Vagina (tissue), 2 donors: ENCODE data around the gene BTBD8. TPM values are rescaled to one million over a fixed set of nuclear protein-coding genes. Genes with fewer than 3 reads are reported as not detected.
A peak's percentile ranks its signal among the peaks of the same experiment; 100 is the strongest.

ENCODE experiments used
- DNase-seq, 2 donors: peaks; one replicate each; pipeline ENCODE4 v3.0.0-alpha.2; 2017; ENCODE audit errors: extremely low spot score in 2 of 2
- H3K27ac ChIP-seq: fragments of 200-600 bp; sonication (generic); one replicate; pipeline ENCODE4 v1.5.1; 2019
- H3K27me3 ChIP-seq: fragments of 200-600 bp; sonication (generic); one replicate; pipeline ENCODE4 v1.5.1; 2019
- H3K36me3 ChIP-seq, 2 donors: fragments of 200-600 bp; sonication (generic); one replicate each; pipeline ENCODE4 v1.5.1; 2017 to 2019
- H3K4me1 ChIP-seq: fragments of 200-600 bp; sonication (generic); one replicate; pipeline ENCODE4 v1.5.1; 2019
- H3K4me3 ChIP-seq, 2 donors: fragments of 200-600 bp; sonication (generic); 1 replicate in 1 of 2; 2 replicates in 1 of 2; pipeline ENCODE4 v1.5.1; 2016 to 2019
- H3K9me3 ChIP-seq: fragments of 200-600 bp; sonication (generic); one replicate; pipeline ENCODE4 v1.5.1; 2019
- CTCF ChIP-seq, 3 experiments: fragments of 450-650 bp in 2 of 3; fragments of 200-600 bp in 1 of 3; sonication (generic) in 1 of 3; IDR thresholded peaks; one replicate each; pipeline ENCODE4 v1.5.1; 2017 to 2019; ENCODE audit warnings: antibody characterized with exemption in 3 of 3, mild to moderate bottlenecking in 2 of 3, moderate library complexity in 2 of 3
- POLR2A ChIP-seq, 2 donors: fragments of 450-650 bp; IDR thresholded peaks; one replicate each; pipeline ENCODE4 v1.6.1; 2017; ENCODE audit warnings: antibody characterized with exemption in 2 of 2, mild to moderate bottlenecking in 2 of 2, moderate library complexity in 2 of 2
- POLR2AphosphoS5 ChIP-seq, 2 donors: sonication (generic); formaldehyde crosslinking; IDR thresholded peaks; one replicate each; pipeline ENCODE4 v1.9.0; 2017; ENCODE audit warnings: antibody characterized with exemption in 2 of 2, mild to moderate bottlenecking in 2 of 2, low read depth in 1 of 2; ENCODE audit not compliant: insufficient read depth in 1 of 2
- intact Hi-C: fragments of 100-400 bp; cut with DNase I; formaldehyde crosslinking; loops from one replicate; pipeline ENCODE4 v1.15.1; 2023
- total RNA-seq: library from RNA; depleted of rRNA; stranded (reverse); fragments of >200 nt; gene quantifications from one replicate; pipeline ENCODE4 v1.2.3, GENCODE V29; 2016

BTBD8 gene
- total RNA-seq, result 6.1 TPM

- H3K4me1 ChIP-seq, result peaks cover 7% of the 10 kb centered on the region
- H3K9me3 ChIP-seq, result peaks cover 2% of the 10 kb centered on the region
- no peaks in the 10 kb centered on the region for H3K27me3 ChIP-seq
- peak within 1 kb of the TSS; percentile 74 for H3K27ac ChIP-seq
- TF ChIP-seq POLR2AphosphoS5 (IDR thresholded peaks at IDR 0.05; ENCODE audit: insufficient read depth in 1 of 2, low read depth in 1 of 2) (peak; percentile 78 to 86), POLR2A (IDR thresholded peaks at IDR 0.05) (no peak)
- DNase-seq, result peak in 1 of 2 donors; percentile 91
- no peaks in the 10 kb centered on the region for H3K36me3 ChIP-seq
- H3K4me3 ChIP-seq, result peak within 1 kb of the TSS; percentile 62 to 75
- intact Hi-C loops, result no loop called here
Observed at GRCh38 chr1:92080128-92080985, at the start of gene BTBD8. BTBD8 (plus strand) TSS chr1:92080345; CDS start chr1:92080572, 227 bp downstream.

DNA sequence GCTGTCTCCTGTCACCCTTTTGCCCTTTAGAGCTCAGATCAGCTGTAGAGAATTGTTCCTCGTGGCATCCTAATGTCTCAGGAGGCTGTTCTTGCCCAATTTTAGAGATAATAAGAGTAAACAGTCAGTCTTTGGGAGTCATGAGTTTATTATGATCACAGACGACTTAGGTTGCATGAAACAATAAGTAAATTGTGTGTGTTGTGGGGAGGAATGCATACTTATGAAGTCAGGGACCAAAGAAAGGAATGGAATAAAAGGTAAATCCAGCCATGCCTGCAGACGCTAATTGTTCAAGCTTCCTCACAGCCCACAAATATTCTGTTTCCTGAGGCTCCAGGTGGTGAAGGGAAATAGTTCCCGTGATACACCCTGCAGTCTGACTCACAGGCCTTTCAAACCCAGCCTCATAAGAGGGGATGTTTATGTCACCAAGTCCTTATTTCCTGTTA is 49.5 kb upstream of the BTBD8 start:
- peaks cover 16% of the 10 kb centered on the region for H3K4me1 ChIP-seq
- intact Hi-C loops, result no loop called here
- no peak for DNase-seq
- no peak for TF ChIP-seq POLR2A (IDR thresholded peaks at IDR 0.05)
- TF ChIP-seq POLR2AphosphoS5 (IDR thresholded peaks at IDR 0.05; ENCODE audit: insufficient read depth in 1 of 2, low read depth in 1 of 2), result no peak
- no peak for TF ChIP-seq CTCF (IDR thresholded peaks at IDR 0.05)
- H3K27ac ChIP-seq, result no peak overlapping the region
- no peaks in the 10 kb centered on the region for H3K9me3 ChIP-seq
- H3K27me3 ChIP-seq, result no peaks in the 10 kb centered on the region
- H3K36me3 ChIP-seq, result no peaks in the 10 kb centered on the region
- H3K4me3 ChIP-seq, result no peak overlapping the region

- H3K27ac ChIP-seq, result no peak overlapping the region
- intact Hi-C loops, result no loop called here
- TF ChIP-seq CTCF (IDR thresholded peaks at IDR 0.05), result no peak
- no peak for TF ChIP-seq POLR2A (IDR thresholded peaks at IDR 0.05)
- H3K27me3 ChIP-seq, result no peaks in the 10 kb centered on the region
- no peak for DNase-seq
- no peaks in the 10 kb centered on the region for H3K36me3 ChIP-seq
- H3K9me3 ChIP-seq, result no peaks in the 10 kb centered on the region
- H3K4me3 ChIP-seq, result no peak overlapping the region
- H3K4me1 ChIP-seq, result peaks cover 16% of the 10 kb centered on the region
Observed at GRCh38 chr1:92031281-92032110, 48.6 kb upstream of the BTBD8 start.

DNA sequence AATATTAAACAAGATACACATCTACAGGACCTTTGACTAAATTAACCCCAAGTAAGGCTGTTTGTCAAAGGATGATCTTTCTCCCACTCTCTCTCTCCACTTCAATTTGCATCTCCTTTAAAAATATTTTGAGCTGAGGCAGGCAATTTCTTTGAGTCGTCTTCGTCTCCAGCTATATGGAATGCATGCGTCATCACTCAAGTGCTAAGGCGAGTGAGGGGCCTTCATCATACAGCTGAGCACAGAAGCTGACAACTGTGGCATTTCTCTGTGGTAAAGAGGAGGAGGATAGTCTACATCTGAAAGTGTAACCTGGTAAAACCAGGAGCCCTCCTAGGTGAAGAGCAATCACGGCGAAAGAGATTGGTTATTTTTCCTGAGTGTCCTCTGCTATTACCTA is 42.7 kb upstream of the BTBD8 start:
- DNase-seq, result no peak
- Histone ChIP-seq H3K4me1 (no peaks in the 10 kb centered on the region), H3K36me3 (no peaks in the 10 kb centered on the region), H3K4me3 (no peak overlapping the region), H3K27me3 (no peaks in the 10 kb centered on the region), H3K9me3 (no peaks in the 10 kb centered on the region), H3K27ac (no peak overlapping the region)
- intact Hi-C loops, result no loop called here
- TF ChIP-seq POLR2A (IDR thresholded peaks at IDR 0.05) (no peak), POLR2AphosphoS5 (IDR thresholded peaks at IDR 0.05; ENCODE audit: insufficient read depth in 1 of 2, low read depth in 1 of 2) (no peak), CTCF (IDR thresholded peaks at IDR 0.05) (no peak)

GRCh38 chr1:92038695-92039346 is 41.3 kb upstream of the BTBD8 start:
- no peak for DNase-seq

More at GRCh38 chr1:92038695-92039346, 41.3 kb upstream of the BTBD8 start:
- Histone ChIP-seq H3K27ac (no peak overlapping the region), H3K9me3 (no peaks in the 10 kb centered on the region), H3K36me3 (no peaks in the 10 kb centered on the region), H3K4me3 (no peak overlapping the region), H3K4me1 (no peaks in the 10 kb centered on the region), H3K27me3 (no peaks in the 10 kb centered on the region)
- intact Hi-C loops, result no loop called here
- no peak for TF ChIP-seq CTCF (IDR thresholded peaks at IDR 0.05)
